Fibroblast of skin of abdomen (primary cell): ENCODE measurements around the gene CCDC93.
"Not testable (repeated sequence)": the region's sequence is repeated elsewhere in the genome, so short reads cannot be mapped to it uniquely, and the experiment has no call there.

Experiments used
- DNase-seq: peaks from one replicate; pipeline ENCODE4 v3.0.0-alpha.2; 2013

The CCDC93 gene

GRCh38 chr2:118046634-118047210 lies 32.9 kb upstream of the CCDC93 start:
- DNase-seq: peak; percentile 48

- no peak for DNase-seq
These were observed 31.4 kb upstream of the CCDC93 start for GRCh38 chr2:118045286-118045685.

- no peak for DNase-seq
These were observed 31.0 kb upstream of the CCDC93 start for GRCh38 chr2:118044854-118045253.

- no peak for DNase-seq
These were observed 30.3 kb upstream of the CCDC93 start for GRCh38 chr2:118044103-118044716.

- no peak for DNase-seq
These were observed 27.0 kb upstream of the CCDC93 start for GRCh38 chr2:118040891-118041290.

GRCh38 chr2:118032169-118033013 lies 18.5 kb upstream of the CCDC93 start:
- no peak for DNase-seq

GRCh38 chr2:118031566-118031965 lies 17.7 kb upstream of the CCDC93 start:
- no peak for DNase-seq

- no peak for DNase-seq
These were observed 15.2 kb upstream of the CCDC93 start for GRCh38 chr2:118029025-118029424.

- DNase-seq: no peak
These were observed 7.5 kb upstream of the CCDC93 start for GRCh38 chr2:118021356-118021755.

- DNase-seq: no peak
These were observed 6.0 kb upstream of the CCDC93 start for GRCh38 chr2:118019821-118020220.

- no peak for DNase-seq
These were observed 3.0 kb upstream of the CCDC93 start for GRCh38 chr2:118016911-118017310.

- DNase-seq: not testable (repeated sequence)
These were observed 1.9 kb upstream of the CCDC93 start for GRCh38 chr2:118015761-118016160.

GRCh38 chr2:118014492-118014824 lies 588 bp upstream of the CCDC93 start:
- no peak for DNase-seq

GRCh38 chr2:118013221-118013723 lies 598 bp downstream of the CCDC93 start:
- DNase-seq: no peak

GRCh38 chr2:118012778-118013177 lies 1.1 kb downstream of the CCDC93 start:
- no peak for DNase-seq

- DNase-seq: no peak
These were observed 3.4 kb downstream of the CCDC93 start for GRCh38 chr2:118010473-118010872.

- no peak for DNase-seq
These were observed 7.0 kb downstream of the CCDC93 start for GRCh38 chr2:118006861-118007260.

- DNase-seq: no peak
These were observed 7.5 kb downstream of the CCDC93 start for GRCh38 chr2:118006326-118006725.

- peak; percentile 77 for DNase-seq
These were observed 10.5 kb downstream of the CCDC93 start for GRCh38 chr2:118003396-118003824.

- no peak for DNase-seq
These were observed 13.8 kb downstream of the CCDC93 start for GRCh38 chr2:118000041-118000440.

GRCh38 chr2:117997872-117998454 lies 15.9 kb downstream of the CCDC93 start:
- DNase-seq: no peak

GRCh38 chr2:117996525-117996924 lies 17.3 kb downstream of the CCDC93 start:
- no peak for DNase-seq

GRCh38 chr2:117994729-117995128 lies 19.1 kb downstream of the CCDC93 start:
- no peak for DNase-seq
